ENCODE data around the gene DHRSX. TPM values are rescaled to one million over a fixed set of nuclear protein-coding genes. Genes with fewer than 3 reads are reported as not detected.
"Not testable (repeated sequence)": the region's sequence is repeated elsewhere in the genome, so short reads cannot be mapped to it uniquely, and the experiment has no call there.

Gene DHRSX
- total RNA-seq, 1 experiment from 2014 or later, result 23.9 TPM

- H3K36me3 ChIP-seq, result no peaks in the 10 kb centered on the region
- peaks cover 24% of the 10 kb centered on the region for H3K4me1 ChIP-seq (replicated peaks)
- no peak overlapping the region for H3K4me3 ChIP-seq
- H3K27me3 ChIP-seq (replicated peaks), result no peaks in the 10 kb centered on the region
- H3K27ac ChIP-seq, result no peak overlapping the region
- H3K9me3 ChIP-seq (replicated peaks), result no peaks in the 10 kb centered on the region
- peak in 1 of 2 experiments; percentile 46 for DNase-seq (ENCODE audit: low read depth in 1 of 2, low spot score in 2 of 2)
Observed at GRCh38 chrX:2398064-2398656, 102.6 kb downstream of the DHRSX start.

DNA sequence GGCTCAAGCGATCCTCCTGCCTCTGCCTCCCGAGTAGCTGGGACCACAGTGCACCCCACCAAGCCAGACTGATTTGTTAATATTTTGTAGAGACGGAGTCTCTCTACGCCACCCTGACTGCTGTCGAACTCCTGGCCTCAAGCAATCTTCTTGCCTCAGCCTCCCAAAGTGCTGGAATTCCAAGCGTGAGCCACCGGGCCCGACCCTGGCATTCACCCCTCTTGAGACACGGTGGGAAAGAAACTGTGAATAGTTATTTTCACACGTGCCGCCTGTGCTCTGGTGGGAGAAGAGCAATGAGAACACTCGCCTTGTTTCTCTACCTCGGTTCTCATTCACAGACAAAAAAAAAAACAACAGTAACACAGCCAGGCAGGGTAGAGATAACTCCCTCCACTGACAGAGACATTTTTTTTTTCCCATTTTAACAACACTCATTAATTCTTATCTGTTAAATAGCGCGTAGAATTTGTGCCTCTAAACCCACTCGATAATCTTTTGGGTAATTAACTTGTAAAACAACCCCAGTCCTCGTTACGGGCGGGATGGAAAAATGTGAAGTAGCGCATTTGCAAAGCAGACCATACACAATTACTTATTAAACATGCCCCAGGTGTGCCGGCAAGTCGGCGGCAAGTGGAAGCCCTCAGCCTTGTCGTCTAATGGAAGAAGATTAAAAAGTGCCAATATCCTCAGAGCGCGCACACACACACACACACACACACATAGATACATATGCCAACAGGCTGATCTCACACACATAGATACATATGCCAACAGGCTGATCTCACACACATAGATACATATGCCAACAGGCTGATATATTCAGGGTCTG is 103.3 kb downstream of the DHRSX start:
- no peak for DNase-seq (ENCODE audit: low read depth in 1 of 2, low spot score in 2 of 2)
- H3K36me3 ChIP-seq, result no peaks in the 10 kb centered on the region
- H3K27ac ChIP-seq, result no peak overlapping the region
- H3K9me3 ChIP-seq (replicated peaks), result no peaks in the 10 kb centered on the region
- no peak overlapping the region for H3K4me3 ChIP-seq
- peaks cover 24% of the 10 kb centered on the region for H3K4me1 ChIP-seq (replicated peaks)
- no peaks in the 10 kb centered on the region for H3K27me3 ChIP-seq (replicated peaks)

- peaks cover 19% of the 10 kb centered on the region for H3K4me1 ChIP-seq (replicated peaks)
- H3K9me3 ChIP-seq (replicated peaks), result peaks cover 4% of the 10 kb centered on the region
- H3K36me3 ChIP-seq, result no peaks in the 10 kb centered on the region
- DNase-seq (ENCODE audit: low read depth in 1 of 2, low spot score in 2 of 2), result no peak
- no peak overlapping the region for H3K27ac ChIP-seq
- H3K27me3 ChIP-seq (replicated peaks), result no peaks in the 10 kb centered on the region
- H3K4me3 ChIP-seq, result no peak overlapping the region
Observed at GRCh38 chrX:2395261-2395992, 105.3 kb downstream of the DHRSX start.

- H3K4me3 ChIP-seq, result no peak overlapping the region
- DNase-seq (ENCODE audit: low read depth in 1 of 2, low spot score in 2 of 2), result peak; percentile 88 to 92
- H3K36me3 ChIP-seq, result no peaks in the 10 kb centered on the region
- H3K27ac ChIP-seq, result peak overlapping the region; percentile 62
- peaks cover 4% of the 10 kb centered on the region for H3K9me3 ChIP-seq (replicated peaks)
- H3K27me3 ChIP-seq (replicated peaks), result no peaks in the 10 kb centered on the region
- H3K4me1 ChIP-seq (replicated peaks), result peaks cover 10% of the 10 kb centered on the region
Observed at GRCh38 chrX:2391869-2392606, 108.7 kb downstream of the DHRSX start.

DNA sequence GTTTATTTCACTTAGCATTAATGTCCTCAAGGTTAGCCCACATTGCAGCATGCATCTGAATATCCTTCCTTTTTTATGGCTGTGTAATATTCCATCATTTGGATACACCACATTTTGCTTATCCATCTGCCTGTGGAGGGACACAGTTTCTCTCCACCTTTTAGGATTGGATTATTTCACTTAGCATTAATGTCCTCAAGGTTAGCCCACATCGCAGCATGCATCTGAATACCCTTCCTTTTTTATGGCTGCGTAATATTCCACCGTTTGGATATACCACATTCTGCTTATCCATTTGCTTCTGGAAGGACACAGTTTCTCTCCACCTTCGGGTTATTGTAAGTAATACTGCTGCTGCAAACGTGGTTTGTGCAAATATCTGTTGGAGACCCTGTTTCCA is 110.0 kb downstream of the DHRSX start:
- Histone ChIP-seq H3K9me3 (replicated peaks) (peaks cover 4% of the 10 kb centered on the region), H3K36me3 (no peaks in the 10 kb centered on the region), H3K27ac (no peak overlapping the region), H3K4me1 (replicated peaks) (peaks cover 10% of the 10 kb centered on the region), H3K27me3 (replicated peaks) (no peaks in the 10 kb centered on the region), H3K4me3 (no peak overlapping the region)
- DNase-seq (ENCODE audit: low read depth in 1 of 2, low spot score in 2 of 2), result no peak

DNA sequence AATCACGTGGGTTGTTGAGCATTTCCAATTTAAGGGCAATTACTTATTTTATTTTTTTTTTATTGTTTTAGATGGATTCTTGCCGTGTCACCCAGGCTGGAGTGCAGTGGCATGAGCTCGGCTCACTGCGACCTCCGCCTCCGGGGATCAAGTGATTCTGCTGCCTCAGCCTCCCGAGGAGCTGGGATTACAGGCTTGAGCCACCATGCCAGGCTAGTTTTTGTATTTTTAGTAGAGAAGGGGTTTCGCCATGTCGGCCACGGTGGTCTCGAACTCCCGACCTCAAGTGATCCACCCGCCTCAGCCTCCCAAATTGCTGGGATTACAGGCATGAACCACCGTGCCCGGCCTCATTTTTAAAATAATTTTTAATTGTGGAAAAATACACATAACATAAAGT is 111.0 kb downstream of the DHRSX start:
- not testable (repeated sequence) for H3K9me3 ChIP-seq (replicated peaks); H3K36me3 ChIP-seq; H3K27ac ChIP-seq; H3K27me3 ChIP-seq (replicated peaks); H3K4me3 ChIP-seq; DNase-seq (ENCODE audit: low read depth in 1 of 2, low spot score in 2 of 2)
- H3K4me1 ChIP-seq (replicated peaks), result peaks cover 13% of the 10 kb centered on the region

DNA sequence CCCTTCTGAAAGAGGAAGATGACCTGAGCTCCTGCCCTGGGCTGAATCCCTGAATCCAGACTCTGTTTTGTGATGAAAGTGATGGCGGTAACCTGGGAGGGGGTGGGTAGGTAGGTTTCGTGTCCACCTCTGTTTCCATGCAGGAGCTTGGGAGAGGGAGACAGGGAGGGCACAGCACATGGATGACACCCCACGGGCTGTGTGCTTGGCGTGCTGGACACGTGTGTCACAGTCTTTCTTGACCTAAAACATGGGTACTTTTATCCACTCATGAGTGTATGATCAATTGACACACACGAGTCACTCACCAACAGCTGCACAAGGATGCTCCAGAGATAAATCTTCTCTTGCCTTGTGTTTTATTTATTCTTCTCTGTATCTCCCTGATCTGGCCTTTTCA is 111.5 kb downstream of the DHRSX start:
- Histone ChIP-seq H3K27me3 (replicated peaks) (no peaks in the 10 kb centered on the region), H3K27ac (no peak overlapping the region), H3K4me3 (no peak overlapping the region), H3K9me3 (replicated peaks) (peaks cover 7% of the 10 kb centered on the region), H3K4me1 (replicated peaks) (peaks cover 13% of the 10 kb centered on the region), H3K36me3 (no peaks in the 10 kb centered on the region)
- no peak for DNase-seq (ENCODE audit: low read depth in 1 of 2, low spot score in 2 of 2)

DNA sequence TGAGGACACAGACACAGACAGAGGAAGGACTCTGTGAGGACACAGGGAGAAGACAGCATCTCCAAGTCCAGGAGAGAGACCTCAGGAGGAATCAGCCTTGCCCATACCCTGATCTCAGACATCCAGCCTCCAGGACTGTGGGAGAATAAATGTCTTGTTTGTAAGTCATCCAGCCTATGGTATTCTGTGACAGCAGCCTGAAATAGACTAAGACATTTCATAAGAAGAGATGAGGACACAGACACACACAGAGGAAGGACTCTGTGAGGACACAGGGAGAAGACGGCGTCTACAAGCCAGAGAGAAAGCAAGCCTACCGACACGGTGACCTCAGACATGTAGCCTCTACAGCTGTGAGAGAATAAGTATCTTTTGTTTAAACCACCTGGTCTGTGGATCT is 112.1 kb downstream of the DHRSX start:
- DNase-seq (ENCODE audit: low read depth in 1 of 2, low spot score in 2 of 2), result no peak
- Histone ChIP-seq H3K27me3 (replicated peaks) (no peaks in the 10 kb centered on the region), H3K4me1 (replicated peaks) (peaks cover 13% of the 10 kb centered on the region), H3K27ac (no peak overlapping the region), H3K36me3 (no peaks in the 10 kb centered on the region), H3K9me3 (replicated peaks) (peaks cover 7% of the 10 kb centered on the region), H3K4me3 (no peak overlapping the region)

DNA sequence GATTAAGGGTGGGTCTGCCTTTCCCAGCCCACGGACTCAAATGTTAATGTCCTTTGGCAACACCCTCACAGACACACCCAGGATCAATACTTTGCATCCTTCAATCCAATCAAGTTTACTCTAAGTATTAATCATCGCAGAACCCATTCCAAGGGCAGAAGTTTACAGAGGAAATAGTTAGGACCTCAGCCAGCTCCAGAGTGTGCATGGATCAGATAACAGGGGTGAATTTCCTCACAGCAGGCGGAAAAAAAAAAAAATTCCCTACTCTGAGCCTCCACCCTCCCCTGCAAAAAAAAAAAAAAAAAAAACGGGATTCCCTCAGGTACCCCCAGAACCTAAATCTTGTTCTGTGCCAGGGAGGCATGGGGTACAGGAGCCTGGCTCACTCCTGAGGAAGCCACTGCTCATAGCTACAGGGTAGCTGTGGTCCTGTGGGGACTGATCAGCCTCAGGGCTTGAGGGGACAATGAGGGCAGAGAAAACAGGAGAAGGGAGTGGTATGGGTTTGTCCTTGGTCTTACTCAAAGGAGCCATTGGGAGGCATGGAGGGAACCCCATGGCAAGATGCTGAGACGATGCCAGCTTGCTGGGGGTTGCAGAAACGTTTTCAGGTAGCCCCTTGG is 113.0 kb downstream of the DHRSX start:
- no peak for DNase-seq (ENCODE audit: low read depth in 1 of 2, low spot score in 2 of 2)
- Histone ChIP-seq H3K4me3 (no peak overlapping the region), H3K4me1 (replicated peaks) (peaks cover 13% of the 10 kb centered on the region), H3K36me3 (no peaks in the 10 kb centered on the region), H3K9me3 (replicated peaks) (peaks cover 9% of the 10 kb centered on the region), H3K27ac (no peak overlapping the region), H3K27me3 (replicated peaks) (no peaks in the 10 kb centered on the region)

DNA sequence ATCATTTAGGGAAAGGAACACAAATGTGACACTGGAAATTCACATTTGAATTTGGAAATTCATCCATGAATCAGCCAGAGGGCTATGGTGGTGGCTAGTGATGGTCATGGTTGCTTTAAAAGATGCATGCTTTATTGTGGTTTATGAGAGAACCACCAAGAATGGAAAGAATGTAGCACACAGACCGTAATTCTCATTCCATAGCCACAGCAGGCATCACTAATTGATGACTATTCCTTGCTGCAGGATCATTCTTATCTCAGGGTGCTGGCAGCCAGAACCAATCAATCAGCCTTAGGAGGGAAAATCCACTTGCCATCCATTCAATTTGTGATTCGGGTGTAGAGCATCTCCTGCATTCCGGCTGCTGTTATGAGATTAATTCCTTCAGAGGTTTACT is 115.6 kb downstream of the DHRSX start:
- Histone ChIP-seq H3K36me3 (no peaks in the 10 kb centered on the region), H3K9me3 (replicated peaks) (peaks cover 6% of the 10 kb centered on the region), H3K27me3 (replicated peaks) (no peaks in the 10 kb centered on the region), H3K4me1 (replicated peaks) (0 out of 2 replicates have a peak, but pooled peaks cover 3% of the 10 kb centered on the region), H3K27ac (no peak overlapping the region), H3K4me3 (no peak overlapping the region)
- DNase-seq (ENCODE audit: low read depth in 1 of 2, low spot score in 2 of 2), result peak in 1 of 2 experiments; percentile 31

DNA sequence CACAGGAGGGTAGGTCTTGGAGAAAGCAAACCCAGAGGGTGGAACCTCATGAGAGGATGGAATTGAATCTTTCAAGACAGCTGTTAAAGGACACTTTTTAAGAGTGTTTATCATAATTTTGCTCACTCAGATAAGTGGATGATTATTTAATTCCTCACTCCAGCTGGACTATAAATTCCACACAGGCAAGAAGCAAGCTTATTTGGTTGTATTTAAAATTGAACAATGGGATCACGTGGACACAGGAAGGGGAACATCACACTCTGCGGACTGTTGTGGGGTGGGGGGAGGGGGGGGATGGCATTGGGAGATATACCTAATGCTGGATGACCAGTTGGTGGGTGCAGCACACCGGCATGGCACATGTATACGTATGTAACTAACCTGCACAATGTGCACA is 116.3 kb downstream of the DHRSX start:
- H3K4me1 ChIP-seq (replicated peaks), result 0 out of 2 replicates have a peak, but pooled peaks cover 3% of the 10 kb centered on the region
- no peaks in the 10 kb centered on the region for H3K27me3 ChIP-seq (replicated peaks)
- peaks cover 6% of the 10 kb centered on the region for H3K9me3 ChIP-seq (replicated peaks)
- H3K4me3 ChIP-seq, result no peak overlapping the region
- H3K36me3 ChIP-seq, result no peaks in the 10 kb centered on the region
- no peak overlapping the region for H3K27ac ChIP-seq
- DNase-seq (ENCODE audit: low read depth in 1 of 2, low spot score in 2 of 2), result no peak

- Histone ChIP-seq H3K27ac (no peak overlapping the region), H3K4me1 (replicated peaks) (0 out of 2 replicates have a peak, but pooled peaks cover 3% of the 10 kb centered on the region), H3K4me3 (no peak overlapping the region), H3K9me3 (replicated peaks) (peaks cover 6% of the 10 kb centered on the region), H3K27me3 (replicated peaks) (no peaks in the 10 kb centered on the region), H3K36me3 (no peaks in the 10 kb centered on the region)
- no peak for DNase-seq (ENCODE audit: low read depth in 1 of 2, low spot score in 2 of 2)
Observed at GRCh38 chrX:2383735-2384134, 117.0 kb downstream of the DHRSX start.

DNA sequence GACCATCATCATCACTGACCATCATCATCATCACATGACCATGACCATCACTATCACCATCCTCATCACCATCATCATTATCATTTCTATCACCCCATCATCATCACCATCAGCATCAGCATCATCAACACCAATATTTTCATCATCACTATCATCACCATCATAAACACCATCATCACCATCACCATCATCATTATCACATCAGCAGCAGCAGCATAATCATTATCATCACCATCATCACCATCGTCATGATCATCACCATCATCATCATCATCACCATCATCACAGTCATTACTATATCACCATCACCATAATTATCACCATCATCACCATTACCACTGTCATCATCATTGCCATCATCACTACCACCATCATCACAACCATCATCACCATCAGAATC is 117.6 kb downstream of the DHRSX start:
- Histone ChIP-seq H3K27ac (no peak overlapping the region), H3K4me1 (replicated peaks) (0 out of 2 replicates have a peak, but pooled peaks cover 3% of the 10 kb centered on the region), H3K9me3 (replicated peaks) (peaks cover 6% of the 10 kb centered on the region), H3K4me3 (no peak overlapping the region), H3K27me3 (replicated peaks) (no peaks in the 10 kb centered on the region), H3K36me3 (no peaks in the 10 kb centered on the region)
- DNase-seq (ENCODE audit: low read depth in 1 of 2, low spot score in 2 of 2), result no peak

Measured in SJSA1 (cell line).